GM12875 (cell line): ENCODE data around the gene JUN.

Source experiments
- H3K4me3 ChIP-seq: one replicate; pipeline ENCODE4 v1.5.1; 2011; ENCODE audit warnings: low read depth, low read length, control low read depth
- TF ChIP-seq, protein P1 (sequence below): IDR thresholded peaks from 2 replicates; pipeline ENCODE4 v1.5.1; 2011; ENCODE audit warnings: low read depth, mild to moderate bottlenecking, control low read depth, inconsistent platforms, low read length, moderate library complexity, borderline replicate concordance; ENCODE audit not compliant: insufficient read depth

JUN gene

DNA sequence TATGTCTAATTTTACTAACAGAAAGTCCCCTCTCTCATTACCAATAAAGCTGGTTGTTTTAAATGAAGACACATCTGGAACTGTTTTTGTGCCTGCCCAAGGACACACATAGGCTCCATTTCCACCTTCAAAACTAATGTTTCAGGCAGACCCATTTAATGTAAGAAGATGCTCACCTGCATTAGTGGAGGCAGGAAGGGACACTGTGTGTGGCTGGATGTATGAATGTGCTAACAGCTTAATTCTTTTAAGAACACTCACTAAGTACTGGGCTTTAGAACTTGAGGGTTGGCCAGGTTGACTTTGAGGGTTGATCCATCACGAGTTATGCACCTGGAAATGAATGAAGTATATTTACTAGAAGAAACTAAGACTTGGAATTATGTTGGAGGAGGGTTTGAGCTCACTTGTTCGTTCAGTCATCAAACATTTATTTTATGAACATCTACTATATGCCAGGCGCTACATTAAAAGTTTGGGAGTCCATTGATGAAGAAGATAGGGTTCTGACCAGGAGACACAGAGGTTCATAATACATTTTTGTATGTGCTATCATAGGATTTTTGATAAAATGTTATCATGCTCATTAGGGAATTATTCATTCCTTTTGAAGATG lies 5.4 kb downstream of the JUN start:
- TF ChIP-seq, protein P1, sequence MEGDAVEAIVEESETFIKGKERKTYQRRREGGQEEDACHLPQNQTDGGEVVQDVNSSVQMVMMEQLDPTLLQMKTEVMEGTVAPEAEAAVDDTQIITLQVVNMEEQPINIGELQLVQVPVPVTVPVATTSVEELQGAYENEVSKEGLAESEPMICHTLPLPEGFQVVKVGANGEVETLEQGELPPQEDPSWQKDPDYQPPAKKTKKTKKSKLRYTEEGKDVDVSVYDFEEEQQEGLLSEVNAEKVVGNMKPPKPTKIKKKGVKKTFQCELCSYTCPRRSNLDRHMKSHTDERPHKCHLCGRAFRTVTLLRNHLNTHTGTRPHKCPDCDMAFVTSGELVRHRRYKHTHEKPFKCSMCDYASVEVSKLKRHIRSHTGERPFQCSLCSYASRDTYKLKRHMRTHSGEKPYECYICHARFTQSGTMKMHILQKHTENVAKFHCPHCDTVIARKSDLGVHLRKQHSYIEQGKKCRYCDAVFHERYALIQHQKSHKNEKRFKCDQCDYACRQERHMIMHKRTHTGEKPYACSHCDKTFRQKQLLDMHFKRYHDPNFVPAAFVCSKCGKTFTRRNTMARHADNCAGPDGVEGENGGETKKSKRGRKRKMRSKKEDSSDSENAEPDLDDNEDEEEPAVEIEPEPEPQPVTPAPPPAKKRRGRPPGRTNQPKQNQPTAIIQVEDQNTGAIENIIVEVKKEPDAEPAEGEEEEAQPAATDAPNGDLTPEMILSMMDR: no peak
- no peak overlapping the region for H3K4me3 ChIP-seq

DNA sequence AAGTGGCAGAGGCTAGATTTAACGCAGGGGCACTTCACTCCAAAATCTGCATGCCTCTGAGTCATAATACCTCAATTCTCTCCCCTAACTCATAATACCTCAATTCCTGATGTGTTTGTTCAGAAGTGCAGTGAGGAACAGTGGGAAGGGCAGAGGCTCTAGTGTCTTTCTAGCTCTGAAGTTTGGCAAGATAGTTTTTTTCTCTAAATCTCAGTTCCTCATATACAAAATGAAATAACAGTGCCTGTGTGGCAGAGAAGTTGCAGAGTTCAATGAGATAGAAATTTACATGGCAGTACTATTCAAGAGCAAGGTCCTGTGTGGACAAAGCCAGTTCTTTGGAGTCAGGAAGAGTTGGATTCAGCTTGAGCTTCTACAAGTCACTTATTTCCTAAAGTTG lies 9.8 kb downstream of the JUN start:
- TF ChIP-seq, protein P1: no peak
- no peak overlapping the region for H3K4me3 ChIP-seq

DNA sequence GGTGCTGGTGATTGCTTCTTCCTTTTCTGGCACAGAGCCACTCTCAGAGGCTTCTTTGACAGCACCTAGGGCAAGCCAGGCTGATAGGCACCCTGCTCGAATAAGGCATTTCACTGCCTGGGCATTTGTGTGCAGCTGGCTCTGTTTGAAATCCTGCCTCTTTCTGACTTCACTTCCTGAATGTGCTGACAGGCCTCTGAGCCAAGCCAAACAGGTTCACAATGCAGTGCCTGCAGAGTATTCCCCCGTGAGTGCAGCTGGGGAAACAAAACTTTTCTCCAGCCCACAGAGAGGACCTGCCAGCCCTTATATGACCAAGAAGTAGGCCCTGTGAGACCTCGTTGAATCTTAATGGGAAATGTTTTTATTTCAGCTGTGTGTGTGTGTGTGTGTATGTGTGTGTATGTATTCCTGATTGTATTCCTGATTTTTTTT lies 10.4 kb downstream of the JUN start:
- TF ChIP-seq, protein P1: no peak

DNA sequence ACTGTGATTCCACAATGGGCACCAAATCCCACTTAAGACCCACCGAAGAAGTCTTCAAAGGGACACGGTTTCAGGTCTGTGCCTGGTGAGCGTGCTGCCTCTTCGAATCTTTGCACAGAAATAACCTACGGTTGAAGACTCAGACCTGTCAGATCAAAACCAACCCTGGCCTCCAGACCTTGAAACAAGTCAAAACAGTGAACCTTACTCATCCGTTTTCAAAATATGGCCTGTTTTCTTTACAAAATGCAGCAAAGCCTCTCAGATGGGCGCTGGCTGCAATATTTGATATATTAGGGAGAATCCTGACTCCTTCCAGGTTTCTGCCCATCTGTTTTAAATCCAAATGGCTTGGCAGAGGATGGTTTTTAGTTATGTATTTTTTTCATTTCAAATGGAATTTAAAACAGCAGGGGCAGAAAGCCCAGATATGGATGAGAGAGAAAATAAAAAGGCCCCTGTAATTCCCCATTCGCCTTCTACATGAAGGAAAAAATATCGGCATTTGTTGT lies 14.0 kb downstream of the JUN start:
- TF ChIP-seq, protein P1: no peak
- H3K4me3 ChIP-seq: no peak overlapping the region

More for the DNA sequence above, 10.4 kb downstream of the JUN start:
- no peak overlapping the region for H3K4me3 ChIP-seq

DNA sequence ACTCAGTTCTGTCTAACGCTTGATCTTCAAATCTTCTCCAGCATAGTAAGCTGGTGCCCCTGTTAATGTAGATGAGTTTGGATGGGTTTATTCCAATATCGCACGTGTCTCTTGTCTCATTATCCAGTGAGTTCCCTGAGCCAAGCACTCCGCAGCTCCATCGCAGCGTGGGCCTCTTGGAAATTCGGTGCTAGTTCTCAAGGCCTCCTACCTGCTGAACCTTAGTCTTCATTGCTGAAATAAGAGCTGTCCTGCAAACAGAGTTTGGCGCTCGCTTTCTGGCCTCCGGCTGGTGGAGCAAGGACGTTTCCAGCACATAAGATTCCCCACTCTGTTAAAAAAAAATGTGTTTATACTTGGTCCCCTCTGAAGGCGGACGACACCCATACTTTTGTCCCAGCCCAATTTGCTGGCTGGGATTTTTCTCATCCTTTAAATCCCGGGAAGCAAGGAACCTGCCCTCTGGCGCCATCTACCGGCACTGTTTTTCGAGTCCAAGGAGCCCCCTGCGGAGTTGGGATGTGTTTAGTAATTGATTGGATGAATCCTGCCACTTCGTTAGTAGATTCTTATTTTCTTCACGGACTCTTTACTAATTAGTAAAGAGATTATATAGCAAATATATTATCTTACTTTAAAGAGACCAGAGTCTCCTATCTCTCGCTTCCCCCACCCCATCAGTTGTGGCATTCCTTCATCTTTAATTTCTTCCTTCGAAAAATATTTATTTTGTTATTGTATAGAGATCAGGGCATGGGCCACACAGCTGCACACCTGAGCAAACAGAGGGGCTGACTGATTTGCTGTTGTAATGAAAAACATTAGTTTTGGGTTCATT lies 14.7 kb downstream of the JUN start:
- no peak overlapping the region for H3K4me3 ChIP-seq
- TF ChIP-seq, protein P1: peak; percentile 61

DNA sequence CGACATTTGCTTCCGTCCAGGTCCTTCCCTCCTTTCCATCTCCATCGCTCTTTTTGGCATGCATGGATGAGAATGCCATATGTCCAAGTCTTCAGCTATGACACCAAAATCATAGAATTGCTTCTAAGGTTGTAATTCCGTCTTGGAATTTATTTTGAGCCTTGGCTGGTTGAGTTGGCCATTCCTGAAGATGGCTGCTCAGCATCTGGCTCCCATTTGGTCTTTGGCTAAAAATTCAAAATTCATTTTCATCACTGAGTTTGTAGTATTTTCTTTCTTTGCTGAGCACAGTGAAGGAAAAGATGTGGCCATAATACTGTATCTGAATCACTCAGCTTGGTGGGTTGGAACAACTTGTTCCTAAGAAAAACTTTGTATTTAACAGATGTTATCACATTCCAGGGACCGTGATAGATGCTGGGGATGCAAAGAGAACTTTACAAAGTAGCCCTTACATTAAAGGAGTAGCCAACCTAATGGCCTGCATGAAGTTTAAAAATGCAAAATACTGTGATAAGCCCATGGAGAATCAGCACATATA lies 15.6 kb downstream of the JUN start:
- no peak overlapping the region for H3K4me3 ChIP-seq
- TF ChIP-seq, protein P1: no peak

DNA sequence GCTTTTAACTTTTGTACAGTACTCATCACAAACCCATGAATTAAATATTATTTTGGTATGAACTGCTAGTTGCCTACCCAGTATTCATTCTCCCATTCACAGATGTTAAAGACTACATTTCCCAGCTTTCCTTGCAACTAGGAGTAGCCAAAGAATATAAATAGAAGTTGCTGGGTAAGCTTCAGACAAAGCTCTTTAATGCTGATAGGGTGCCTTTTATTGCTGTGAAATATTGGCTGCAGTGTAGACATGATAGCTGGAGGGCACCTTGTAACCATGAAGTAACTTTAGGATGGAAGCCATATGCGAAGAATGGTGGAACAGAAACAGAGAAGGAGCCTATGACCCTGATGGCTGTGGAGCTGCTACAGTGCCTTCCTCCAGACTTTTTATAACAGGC lies 16.7 kb downstream of the JUN start:
- TF ChIP-seq, protein P1: no peak
- H3K4me3 ChIP-seq: no peak overlapping the region
